Endothelial cell (in vitro differentiated cells): Measurements from ENCODE around the gene MED1. TPM values are rescaled to one million over a fixed set of nuclear protein-coding genes. Genes with fewer than 3 reads are reported as not detected.
"Not testable (repeated sequence)": the region's sequence is repeated elsewhere in the genome, so short reads cannot be mapped to it uniquely, and the experiment has no call there.

ENCODE experiments used
- DNase-seq: peaks from one replicate; pipeline ENCODE4 v3.0.0; 2021; ENCODE audit warnings: low spot score
- H3K27ac Mint-ChIP-seq: one replicate; pipeline ENCODE4 v1.8.0; 2021; ENCODE audit warnings: mixed read lengths, inconsistent platforms; ENCODE audit not compliant: unreplicated experiment
- H3K27me3 Mint-ChIP-seq: one replicate; pipeline ENCODE4 v1.8.0; 2021; ENCODE audit warnings: mild to moderate bottlenecking, moderate library complexity, mixed read lengths, inconsistent platforms; ENCODE audit not compliant: unreplicated experiment
- H3K36me3 Mint-ChIP-seq: one replicate; pipeline ENCODE4 v1.8.0; 2021; ENCODE audit warnings: mild to moderate bottlenecking, low read depth, mixed read lengths, inconsistent platforms; ENCODE audit not compliant: unreplicated experiment
- H3K4me1 Mint-ChIP-seq: one replicate; pipeline ENCODE4 v1.8.0; 2021; ENCODE audit warnings: mild to moderate bottlenecking, mixed read lengths, inconsistent platforms; ENCODE audit not compliant: unreplicated experiment
- H3K4me3 Mint-ChIP-seq: one replicate; pipeline ENCODE4 v1.8.0; 2021; ENCODE audit warnings: mild to moderate bottlenecking, mixed read lengths, inconsistent platforms; ENCODE audit not compliant: unreplicated experiment
- H3K9me3 Mint-ChIP-seq: one replicate; pipeline ENCODE4 v1.8.0; 2021; ENCODE audit warnings: mixed read lengths, inconsistent platforms; ENCODE audit not compliant: unreplicated experiment
- total RNA-seq: library from RNA; stranded (reverse); fragmentation: NEBNext Ultra II Directional; extraction: Animal tissue kit (Norgen Biotek cat#: 25700); gene quantifications from one replicate; pipeline ENCODE4 v1.2.1, GENCODE V29; 2021; ENCODE audit not compliant: unreplicated experiment
- TF ChIP-seq, protein P1 (sequence below): fragments of 200-600 bp; sonication (generic); IDR thresholded peaks from one replicate; pipeline ENCODE4 v1.5.0; 2021; ENCODE audit warnings: antibody characterized with exemption; ENCODE audit not compliant: unreplicated experiment

Gene MED1
- total RNA-seq, 1 donor from 2014 or later: 45.8 TPM

DNA sequence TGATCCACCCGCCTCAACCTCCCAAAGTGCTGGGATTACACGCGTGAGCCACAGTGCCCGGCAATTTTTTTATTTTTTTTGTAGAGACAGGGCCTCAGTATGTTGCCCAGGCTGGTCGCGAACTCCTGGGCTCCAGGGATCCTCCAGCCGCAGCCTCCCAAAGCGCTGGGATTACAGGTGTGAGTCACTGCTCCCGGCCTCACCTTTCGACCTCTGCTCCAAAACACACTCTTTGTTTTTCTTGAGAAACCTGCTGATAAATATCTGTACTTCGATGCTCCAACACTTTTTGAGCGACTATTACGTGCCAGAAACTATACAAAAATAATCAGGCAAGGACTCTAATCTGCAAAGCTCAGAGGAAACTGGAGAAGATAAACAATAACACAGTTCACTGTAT is 1.0 kb downstream of the MED1 start:
- Mint-ChIP-seq H3K4me1 (peaks cover 11% of the 10 kb centered on the region), H3K4me3 (peak overlapping the region; percentile 98), H3K27me3 (peaks cover 6% of the 10 kb centered on the region), H3K9me3 (no peaks in the 10 kb centered on the region), H3K27ac (peak overlapping the region; percentile 97), H3K36me3 (peaks cover 4% of the 10 kb centered on the region)
- no peak for DNase-seq
- TF ChIP-seq, protein P1, sequence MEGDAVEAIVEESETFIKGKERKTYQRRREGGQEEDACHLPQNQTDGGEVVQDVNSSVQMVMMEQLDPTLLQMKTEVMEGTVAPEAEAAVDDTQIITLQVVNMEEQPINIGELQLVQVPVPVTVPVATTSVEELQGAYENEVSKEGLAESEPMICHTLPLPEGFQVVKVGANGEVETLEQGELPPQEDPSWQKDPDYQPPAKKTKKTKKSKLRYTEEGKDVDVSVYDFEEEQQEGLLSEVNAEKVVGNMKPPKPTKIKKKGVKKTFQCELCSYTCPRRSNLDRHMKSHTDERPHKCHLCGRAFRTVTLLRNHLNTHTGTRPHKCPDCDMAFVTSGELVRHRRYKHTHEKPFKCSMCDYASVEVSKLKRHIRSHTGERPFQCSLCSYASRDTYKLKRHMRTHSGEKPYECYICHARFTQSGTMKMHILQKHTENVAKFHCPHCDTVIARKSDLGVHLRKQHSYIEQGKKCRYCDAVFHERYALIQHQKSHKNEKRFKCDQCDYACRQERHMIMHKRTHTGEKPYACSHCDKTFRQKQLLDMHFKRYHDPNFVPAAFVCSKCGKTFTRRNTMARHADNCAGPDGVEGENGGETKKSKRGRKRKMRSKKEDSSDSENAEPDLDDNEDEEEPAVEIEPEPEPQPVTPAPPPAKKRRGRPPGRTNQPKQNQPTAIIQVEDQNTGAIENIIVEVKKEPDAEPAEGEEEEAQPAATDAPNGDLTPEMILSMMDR: no peak

DNA sequence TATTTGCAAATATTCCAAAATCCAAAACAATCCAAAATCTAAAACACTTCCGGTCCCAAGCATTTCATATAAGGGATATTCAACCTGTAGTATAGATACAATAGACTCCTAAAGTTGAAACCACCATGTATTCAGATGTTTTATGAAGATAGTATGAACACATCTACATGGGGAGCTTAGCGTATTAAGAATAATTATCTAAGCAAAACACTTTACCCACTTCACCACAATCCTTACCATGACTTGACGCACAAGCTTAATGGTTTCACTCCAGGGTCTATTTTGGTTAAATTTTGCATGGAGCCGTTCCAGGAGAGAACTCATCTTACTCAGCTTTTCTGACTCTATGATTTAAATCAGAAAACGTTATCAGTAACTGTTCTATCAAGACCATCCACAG is 3.5 kb downstream of the MED1 start:
- peaks cover 6% of the 10 kb centered on the region for H3K27me3 Mint-ChIP-seq
- peaks cover 11% of the 10 kb centered on the region for H3K4me1 Mint-ChIP-seq
- no peaks in the 10 kb centered on the region for H3K9me3 Mint-ChIP-seq
- H3K36me3 Mint-ChIP-seq: peaks cover 13% of the 10 kb centered on the region
- H3K4me3 Mint-ChIP-seq: peak overlapping the region; percentile 7
- TF ChIP-seq, protein P1: no peak
- DNase-seq: no peak
- no peak overlapping the region for H3K27ac Mint-ChIP-seq

DNA sequence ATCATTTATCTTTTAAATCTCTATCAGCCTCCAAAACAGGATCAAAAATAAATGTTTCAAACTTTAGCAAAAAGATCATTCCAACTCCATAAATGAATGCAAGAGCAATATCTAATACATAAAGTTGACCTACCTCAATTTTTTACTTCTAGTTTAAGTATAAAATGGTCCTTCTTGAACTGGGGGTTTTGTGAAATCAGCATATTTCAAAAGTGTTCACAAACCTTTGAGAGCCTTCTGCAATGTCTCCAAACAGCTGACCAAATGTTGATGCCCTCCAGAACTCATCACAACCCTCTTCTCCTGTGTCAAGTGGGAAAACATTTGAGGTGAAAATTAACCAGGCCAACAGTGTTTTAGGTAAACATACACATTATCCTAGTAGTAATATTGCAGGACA is 7.7 kb downstream of the MED1 start:
- no peaks in the 10 kb centered on the region for H3K27me3 Mint-ChIP-seq
- H3K9me3 Mint-ChIP-seq: no peaks in the 10 kb centered on the region
- TF ChIP-seq, protein P1: no peak
- H3K27ac Mint-ChIP-seq: no peak overlapping the region
- peaks cover 39% of the 10 kb centered on the region for H3K36me3 Mint-ChIP-seq
- H3K4me1 Mint-ChIP-seq: peaks cover 4% of the 10 kb centered on the region
- H3K4me3 Mint-ChIP-seq: no peak overlapping the region
- no peak for DNase-seq

DNA sequence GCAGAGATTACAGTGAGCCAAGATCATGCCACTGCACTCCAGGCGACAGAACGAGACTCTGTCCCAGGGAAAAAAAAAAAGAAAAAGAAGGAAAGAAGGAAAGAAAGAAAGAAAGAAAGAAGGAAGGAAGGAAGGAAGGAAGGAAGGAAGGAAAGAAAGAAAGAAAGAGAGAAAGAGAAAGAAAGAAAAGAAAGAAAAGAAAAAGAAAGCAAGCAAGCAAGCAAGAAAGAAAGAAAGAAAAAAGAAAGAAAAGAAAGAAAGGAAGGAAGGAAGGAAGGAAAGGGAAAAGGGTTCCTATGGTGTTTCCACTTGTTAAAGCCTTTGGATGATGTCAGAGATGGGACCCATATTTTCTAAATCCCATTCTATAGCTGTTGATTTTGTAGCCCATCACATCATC is 11.2 kb downstream of the MED1 start:
- not testable (repeated sequence) for H3K27me3 Mint-ChIP-seq, H3K9me3 Mint-ChIP-seq, H3K27ac Mint-ChIP-seq, DNase-seq, H3K4me1 Mint-ChIP-seq, H3K4me3 Mint-ChIP-seq
- peaks cover 35% of the 10 kb centered on the region for H3K36me3 Mint-ChIP-seq

DNA sequence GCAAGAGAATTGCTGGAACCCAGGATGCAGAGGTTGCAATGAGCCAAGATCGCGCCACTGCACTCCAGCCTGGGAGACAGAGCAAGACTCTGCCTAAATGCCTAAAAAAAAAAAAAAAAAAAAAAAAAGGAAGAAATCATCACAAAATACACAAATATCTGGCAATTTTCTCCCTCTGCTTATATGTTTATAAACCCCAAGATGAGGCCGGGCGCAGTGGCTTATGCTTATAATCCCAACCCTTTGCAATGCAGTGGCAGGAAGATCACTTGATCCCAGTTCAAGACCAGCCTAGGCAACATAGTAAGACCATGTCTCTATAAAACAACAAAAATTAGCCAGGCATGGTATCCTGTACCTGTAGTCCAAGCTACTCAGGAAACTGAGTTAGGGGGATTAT is 21.5 kb downstream of the MED1 start:
- TF ChIP-seq, protein P1: no peak
- Mint-ChIP-seq H3K27ac (no peak overlapping the region), H3K4me3 (no peak overlapping the region), H3K9me3 (no peaks in the 10 kb centered on the region), H3K36me3 (peaks cover 17% of the 10 kb centered on the region), H3K27me3 (no peaks in the 10 kb centered on the region), H3K4me1 (no peaks in the 10 kb centered on the region)
- no peak for DNase-seq

DNA sequence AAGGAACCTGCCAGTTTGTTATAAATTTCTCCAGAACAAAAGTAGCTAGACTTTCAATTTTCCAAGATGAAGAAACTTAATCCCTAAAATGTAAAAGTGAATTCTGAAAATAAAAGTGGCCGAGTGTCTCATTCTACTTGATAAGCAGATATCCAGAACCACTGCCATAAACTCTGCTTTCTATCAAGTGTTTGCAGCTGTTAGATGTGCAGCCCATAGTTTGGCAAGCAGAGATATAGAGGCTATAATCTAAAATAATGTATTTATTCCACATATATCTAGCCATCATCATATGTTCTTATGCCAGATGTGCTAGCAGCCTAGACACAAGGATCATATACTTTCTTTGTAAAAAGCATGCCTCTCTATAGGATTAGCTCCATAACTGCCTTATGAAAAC is 34.9 kb downstream of the MED1 start:
- H3K9me3 Mint-ChIP-seq: no peaks in the 10 kb centered on the region
- DNase-seq: no peak
- H3K4me3 Mint-ChIP-seq: no peak overlapping the region
- H3K27me3 Mint-ChIP-seq: peaks cover 5% of the 10 kb centered on the region
- TF ChIP-seq, protein P1: no peak
- no peaks in the 10 kb centered on the region for H3K4me1 Mint-ChIP-seq
- H3K27ac Mint-ChIP-seq: no peak overlapping the region
- peaks cover 18% of the 10 kb centered on the region for H3K36me3 Mint-ChIP-seq
